Fibroblast of lung (primary cell): ENCODE data around the gene COL4A2. TPM values are rescaled to one million over a fixed set of nuclear protein-coding genes. Genes with fewer than 3 reads are reported as not detected.

Experiments
- DNase-seq, 2 donors: peaks; one replicate each; pipeline versions ENCODE4 v3.0.0 to v3.0.0-alpha.2; 2010; ENCODE audit warnings: low read depth in 2 of 2
- H2AFZ ChIP-seq: 2 replicates; pipeline ENCODE4 v1.5.1; 2012; ENCODE audit warnings: low read length, control low read depth, inconsistent platforms
- H3K27ac ChIP-seq: 2 replicates; pipeline ENCODE4 v1.5.1; 2011; ENCODE audit warnings: low read length, control low read depth; ENCODE audit not compliant: insufficient read depth
- H3K27me3 ChIP-seq: 2 replicates; pipeline ENCODE4 v1.5.1; 2011; ENCODE audit warnings: mild to moderate bottlenecking, low read length; ENCODE audit not compliant: control insufficient read depth, insufficient read depth
- H3K36me3 ChIP-seq: 2 replicates; pipeline ENCODE4 v1.5.1; 2011; ENCODE audit warnings: low read length; ENCODE audit not compliant: control insufficient read depth, insufficient read depth
- H3K4me1 ChIP-seq: 2 replicates; pipeline ENCODE4 v1.5.1; 2011; ENCODE audit warnings: low read length; ENCODE audit not compliant: control insufficient read depth, insufficient read depth; ENCODE audit errors: extremely low read depth
- H3K4me2 ChIP-seq: 2 replicates; pipeline ENCODE4 v1.5.1; 2011; ENCODE audit warnings: low read length, control low read depth; ENCODE audit not compliant: insufficient read depth; ENCODE audit errors: extremely low read depth
- H3K4me3 ChIP-seq, 4 experiments: fragments of 200-600 bp in 1 of 4; sonication (generic) in 1 of 4; replicated peaks in 1 of 4; 2 replicates each; pipeline ENCODE4 v1.5.1; 2011 to 2016; ENCODE audit warnings: low read length in 4 of 4, low read depth in 3 of 4, mild to moderate bottlenecking in 3 of 4, control low read depth in 2 of 4, inconsistent platforms in 1 of 4, mixed read lengths in 1 of 4; ENCODE audit not compliant: insufficient read depth in 1 of 4; ENCODE audit errors: control extremely low read depth in 1 of 4
- H3K79me2 ChIP-seq: 2 replicates; pipeline ENCODE4 v1.5.1; 2012; ENCODE audit warnings: mild to moderate bottlenecking, low read length, inconsistent platforms; ENCODE audit not compliant: control insufficient read depth, insufficient read depth
- H3K9ac ChIP-seq: 2 replicates; pipeline ENCODE4 v1.5.1; 2011; ENCODE audit warnings: mild to moderate bottlenecking, low read length, control low read depth; ENCODE audit not compliant: insufficient read depth
- H3K9me3 ChIP-seq: 2 replicates; pipeline ENCODE4 v1.5.1; 2012; ENCODE audit warnings: low read depth, low read length; ENCODE audit not compliant: control insufficient read depth, insufficient read depth
- H4K20me1 ChIP-seq: 2 replicates; pipeline ENCODE4 v1.5.1; 2011; ENCODE audit warnings: low read length; ENCODE audit not compliant: control insufficient read depth, insufficient read depth; ENCODE audit errors: extremely low read depth
- CTCF ChIP-seq, 2 donors: IDR thresholded peaks in 1 of 2; conservative IDR thresholded peaks in 1 of 2; 1 replicate in 1 of 2; 2 replicates in 1 of 2; pipeline ENCODE4 v1.5.1; 2011 to 2012; ENCODE audit warnings: low read length in 2 of 2, control low read depth in 1 of 2, inconsistent platforms in 1 of 2, low read depth in 1 of 2, mild to moderate bottlenecking in 1 of 2
- EZH2 ChIP-seq: IDR thresholded peaks from 2 replicates; pipeline ENCODE4 v1.5.1; 2012; ENCODE audit warnings: low read length, control low read depth, mild to moderate bottlenecking; ENCODE audit errors: missing control alignments
- polyA plus RNA-seq, 2 donors: library from polyadenylated mRNA; depleted of rRNA in 1 of 2; stranded (reverse) in 1 of 2; unstranded in 1 of 2; fragments of >200 nt; gene quantifications; 2 replicates each; pipeline ENCODE4 v1.2.1, GENCODE V29; 2011 to 2012; ENCODE audit warnings: missing spikeins in 1 of 2
- total RNA-seq: library from RNA; depleted of rRNA; stranded (reverse); fragments of >200 nt; gene quantifications from 2 replicates; pipeline ENCODE4 v1.2.1, GENCODE V29; 2014

Gene COL4A2
- total and polyA plus RNA-seq, 2 donors (not counting 1 experiment from before 2014, with no cell fraction given): 93.1 to 463 TPM

GRCh38 chr13:110336108-110336507, 29.0 kb downstream of the COL4A2 start:
- Histone ChIP-seq H3K79me2 (peaks cover 53% of the 10 kb centered on the region), H3K4me3 (no peak overlapping the region), H3K36me3 (no peaks in the 10 kb centered on the region), H3K9ac (no peak overlapping the region), H3K27me3 (no peaks in the 10 kb centered on the region), H2AFZ (no peak overlapping the region), H3K4me2 (no peak overlapping the region), H3K27ac (no peak overlapping the region), H3K9me3 (no peaks in the 10 kb centered on the region), H4K20me1 (no peaks in the 10 kb centered on the region), H3K4me1 (peaks cover 39% of the 10 kb centered on the region)
- no peak for DNase-seq
- no peak for TF ChIP-seq EZH2
- no peak for TF ChIP-seq CTCF (conservative IDR thresholded peaks at IDR 0.05 in 1 of 2, IDR thresholded peaks at IDR 0.05 in 1 of 2; ENCODE audit: low read depth in 1 of 2, low read length in 2 of 2)

- TF ChIP-seq CTCF (conservative IDR thresholded peaks at IDR 0.05 in 1 of 2, IDR thresholded peaks at IDR 0.05 in 1 of 2; ENCODE audit: low read depth in 1 of 2, low read length in 2 of 2) (no peak), EZH2 (no peak)
These were observed 29.6 kb downstream of the COL4A2 start for GRCh38 chr13:110336681-110337080.

GRCh38 chr13:110337247-110337646, 30.2 kb downstream of the COL4A2 start:
- peaks cover 46% of the 10 kb centered on the region for H3K79me2 ChIP-seq
- H3K9ac ChIP-seq: no peak overlapping the region
- H2AFZ ChIP-seq: no peak overlapping the region
- no peak overlapping the region for H3K4me3 ChIP-seq
- TF ChIP-seq EZH2: no peak
- no peak for DNase-seq
- no peaks in the 10 kb centered on the region for H3K36me3 ChIP-seq
- H3K4me2 ChIP-seq: no peak overlapping the region
- H3K9me3 ChIP-seq: no peaks in the 10 kb centered on the region
- H3K27ac ChIP-seq: peak overlapping the region; percentile 60
- H3K4me1 ChIP-seq: peaks cover 41% of the 10 kb centered on the region
- no peaks in the 10 kb centered on the region for H4K20me1 ChIP-seq
- H3K27me3 ChIP-seq: no peaks in the 10 kb centered on the region

More at GRCh38 chr13:110336681-110337080, 29.6 kb downstream of the COL4A2 start:
- Histone ChIP-seq H3K27me3 (no peaks in the 10 kb centered on the region), H4K20me1 (no peaks in the 10 kb centered on the region), H3K4me1 (peaks cover 41% of the 10 kb centered on the region), H2AFZ (no peak overlapping the region), H3K9ac (no peak overlapping the region), H3K4me3 (no peak overlapping the region), H3K79me2 (peaks cover 48% of the 10 kb centered on the region), H3K27ac (peak overlapping the region; percentile 60), H3K9me3 (no peaks in the 10 kb centered on the region), H3K4me2 (no peak overlapping the region), H3K36me3 (no peaks in the 10 kb centered on the region)
- peak in 1 of 2 donors; percentile 57 for DNase-seq
